ENCODE results near the gene ATG101.

The ATG101 gene

GRCh38 chr12:52080403-52081251, 10.8 kb downstream of the ATG101 start:
- DNase-seq, result no peak

- peak; percentile 40 for DNase-seq
Observed at GRCh38 chr12:52081263-52081733, 11.5 kb downstream of the ATG101 start.

- no peak for DNase-seq
Observed at GRCh38 chr12:52082026-52082668, 12.4 kb downstream of the ATG101 start.

- DNase-seq, result no peak
Observed at GRCh38 chr12:52082669-52082987, 12.8 kb downstream of the ATG101 start.

GRCh38 chr12:52082988-52083637, 13.3 kb downstream of the ATG101 start:
- peak; percentile 29 for DNase-seq

- DNase-seq, result no peak
Observed at GRCh38 chr12:52083638-52083996, 13.8 kb downstream of the ATG101 start.

GRCh38 chr12:52084491-52085231, 14.9 kb downstream of the ATG101 start:
- no peak for DNase-seq

GRCh38 chr12:52085682-52086180, 16.0 kb downstream of the ATG101 start:
- DNase-seq, result no peak

GRCh38 chr12:52086366-52086765, 16.6 kb downstream of the ATG101 start:
- no peak for DNase-seq

- DNase-seq, result no peak
Observed at GRCh38 chr12:52086944-52087835, 17.4 kb downstream of the ATG101 start.

- no peak for DNase-seq
Observed at GRCh38 chr12:52087961-52088820, 18.4 kb downstream of the ATG101 start.

- no peak for DNase-seq
Observed at GRCh38 chr12:52089491-52089890, 19.7 kb downstream of the ATG101 start.

- DNase-seq, result no peak
Observed at GRCh38 chr12:52090291-52090690, 20.5 kb downstream of the ATG101 start.

GRCh38 chr12:52091061-52091460, 21.3 kb downstream of the ATG101 start:
- DNase-seq, result no peak

GRCh38 chr12:52091869-52092268, 22.1 kb downstream of the ATG101 start:
- no peak for DNase-seq

GRCh38 chr12:52093346-52093745, 23.6 kb downstream of the ATG101 start:
- DNase-seq, result no peak

- no peak for DNase-seq
Observed at GRCh38 chr12:52096332-52097044, 26.7 kb downstream of the ATG101 start.

- no peak for DNase-seq
Observed at GRCh38 chr12:52097045-52097666, 27.4 kb downstream of the ATG101 start.

- DNase-seq, result peak; percentile 43
Observed at GRCh38 chr12:52104431-52105089, 34.8 kb downstream of the ATG101 start.
